Jurkat, Clone E6-1 (cell line): ENCODE measurements around the gene SLX4.

Source experiments
- DNase-seq: peaks from one replicate; pipeline ENCODE4 v3.0.0-alpha.2; 2011; ENCODE audit warnings: low read depth, low spot score
- H3K4me3 ChIP-seq: 2 replicates; pipeline ENCODE4 v1.5.1; 2011; ENCODE audit warnings: mild to moderate bottlenecking, low read length, control low read depth, moderate library complexity

Gene SLX4

GRCh38 chr16:3607634-3608033, 3.8 kb downstream of the SLX4 start:
- no peak for DNase-seq
- no peak overlapping the region for H3K4me3 ChIP-seq

- no peak overlapping the region for H3K4me3 ChIP-seq
- DNase-seq: no peak
These were observed 4.2 kb downstream of the SLX4 start for GRCh38 chr16:3607161-3607560.

GRCh38 chr16:3606441-3606840, 5.0 kb downstream of the SLX4 start:
- no peak for DNase-seq
- H3K4me3 ChIP-seq: no peak overlapping the region

- no peak overlapping the region for H3K4me3 ChIP-seq
- no peak for DNase-seq
These were observed 9.1 kb downstream of the SLX4 start for GRCh38 chr16:3602320-3602653.

GRCh38 chr16:3601614-3602319, 9.6 kb downstream of the SLX4 start:
- no peak for DNase-seq
- no peak overlapping the region for H3K4me3 ChIP-seq

- no peak overlapping the region for H3K4me3 ChIP-seq
- no peak for DNase-seq
These were observed 11.5 kb downstream of the SLX4 start for GRCh38 chr16:3599922-3600321.

- no peak for DNase-seq
- H3K4me3 ChIP-seq: no peak overlapping the region
These were observed 12.3 kb downstream of the SLX4 start for GRCh38 chr16:3599121-3599520.

GRCh38 chr16:3598236-3598635, 13.2 kb downstream of the SLX4 start:
- no peak overlapping the region for H3K4me3 ChIP-seq
- no peak for DNase-seq

- no peak for DNase-seq
- no peak overlapping the region for H3K4me3 ChIP-seq
These were observed 13.7 kb downstream of the SLX4 start for GRCh38 chr16:3597676-3598075.

GRCh38 chr16:3597226-3597625, 14.2 kb downstream of the SLX4 start:
- no peak for DNase-seq
- no peak overlapping the region for H3K4me3 ChIP-seq

GRCh38 chr16:3596101-3596861, 15.1 kb downstream of the SLX4 start:
- no peak for DNase-seq
- H3K4me3 ChIP-seq: no peak overlapping the region

- DNase-seq: no peak
- H3K4me3 ChIP-seq: no peak overlapping the region
These were observed 15.8 kb downstream of the SLX4 start for GRCh38 chr16:3595521-3596021.

- no peak for DNase-seq
- no peak overlapping the region for H3K4me3 ChIP-seq
These were observed 16.3 kb downstream of the SLX4 start for GRCh38 chr16:3595110-3595486.

GRCh38 chr16:3594316-3595109, 16.9 kb downstream of the SLX4 start:
- H3K4me3 ChIP-seq: no peak overlapping the region
- DNase-seq: no peak

GRCh38 chr16:3592559-3592958, 18.8 kb downstream of the SLX4 start:
- no peak overlapping the region for H3K4me3 ChIP-seq
- no peak for DNase-seq

- DNase-seq: no peak
- H3K4me3 ChIP-seq: no peak overlapping the region
These were observed 19.4 kb downstream of the SLX4 start for GRCh38 chr16:3591991-3592390.

GRCh38 chr16:3591436-3591803, 20.0 kb downstream of the SLX4 start:
- no peak for DNase-seq
- H3K4me3 ChIP-seq: no peak overlapping the region

- no peak for DNase-seq
These were observed 20.5 kb downstream of the SLX4 start for GRCh38 chr16:3590736-3591435.

GRCh38 chr16:3589991-3590701, 21.3 kb downstream of the SLX4 start:
- no peak overlapping the region for H3K4me3 ChIP-seq
- no peak for DNase-seq

More at GRCh38 chr16:3590736-3591435, 20.5 kb downstream of the SLX4 start:
- H3K4me3 ChIP-seq: no peak overlapping the region
